NCI-H446 (cell line): ENCODE results near the gene HFE.
"Not testable (repeated sequence)": the region's sequence is repeated elsewhere in the genome, so short reads cannot be mapped to it uniquely, and the experiment has no call there.

Experiments
- DNase-seq, 2 experiments: peaks; one replicate each; lab custom pipeline; 2025; lab: John Stamatoyannopoulos, UW

The HFE gene

GRCh38 chr6:26107935-26108334, 20.7 kb downstream of the HFE start:
- no peak for DNase-seq

GRCh38 chr6:26109772-26110171, 22.5 kb downstream of the HFE start:
- no peak for DNase-seq

DNA sequence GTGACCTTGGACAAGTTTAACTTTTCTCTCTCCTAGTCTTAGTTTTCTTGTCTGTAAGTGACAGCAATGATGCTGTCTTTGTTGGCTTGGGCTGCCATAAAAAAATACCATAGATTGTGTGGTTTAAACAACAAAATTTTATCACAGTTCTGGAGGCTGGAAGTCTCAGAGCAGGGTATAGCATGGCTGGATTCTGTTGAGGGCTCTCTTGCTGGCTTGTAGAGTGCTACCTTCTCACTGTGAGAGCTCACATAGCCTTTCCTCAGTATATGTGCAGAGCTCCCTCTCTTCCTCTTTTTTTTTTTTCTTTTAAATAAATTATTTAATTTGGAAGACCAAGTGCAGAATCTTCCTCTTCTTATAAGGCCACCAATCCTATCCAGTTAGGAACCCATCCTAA, 26.3 kb downstream of the HFE start:
- no peak for DNase-seq

- DNase-seq: no peak
Measured at GRCh38 chr6:26115226-26115625, 28.0 kb downstream of the HFE start.

- no peak for DNase-seq
Measured at GRCh38 chr6:26116267-26116666, 29.0 kb downstream of the HFE start.

DNA sequence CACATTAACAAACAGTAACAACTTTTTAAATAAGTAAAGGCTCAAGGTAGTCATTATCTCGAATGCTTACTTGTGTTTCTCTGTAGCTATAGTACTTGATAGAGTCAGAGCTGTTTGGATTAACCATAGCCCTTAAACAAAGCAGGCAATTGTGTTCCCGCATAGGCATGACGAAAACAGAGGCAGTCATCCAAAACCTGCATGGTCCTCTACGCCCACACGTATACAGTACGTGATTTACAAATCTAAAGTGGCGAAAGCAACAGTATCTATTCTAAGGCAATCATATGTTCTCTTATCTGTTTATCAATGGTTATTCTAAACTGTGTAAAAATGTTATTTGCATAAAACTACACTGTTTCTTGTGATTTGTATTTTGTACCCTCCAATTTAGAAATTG, 31.8 kb downstream of the HFE start:
- no peak for DNase-seq

- not testable (repeated sequence) for DNase-seq
Measured at GRCh38 chr6:26120115-26120514, 32.9 kb downstream of the HFE start.

DNA sequence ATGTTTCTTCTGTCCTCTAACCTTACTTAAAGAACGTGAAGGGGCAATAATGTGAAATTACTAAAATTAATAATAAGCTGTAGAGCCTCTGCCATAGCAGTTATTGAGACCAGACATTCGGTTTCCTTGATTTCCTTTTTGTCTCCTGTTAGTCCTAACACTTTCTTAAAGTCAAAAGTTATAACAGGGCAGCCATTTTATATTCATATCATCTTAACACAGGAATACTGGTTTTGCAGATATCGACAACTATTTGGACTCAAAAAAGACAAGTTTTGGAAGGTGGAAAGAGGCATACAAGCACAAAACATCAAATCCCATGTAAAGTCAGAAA, 33.5 kb downstream of the HFE start:
- DNase-seq: no peak

- no peak for DNase-seq
Measured at GRCh38 chr6:26121141-26122004, 34.1 kb downstream of the HFE start.

DNA sequence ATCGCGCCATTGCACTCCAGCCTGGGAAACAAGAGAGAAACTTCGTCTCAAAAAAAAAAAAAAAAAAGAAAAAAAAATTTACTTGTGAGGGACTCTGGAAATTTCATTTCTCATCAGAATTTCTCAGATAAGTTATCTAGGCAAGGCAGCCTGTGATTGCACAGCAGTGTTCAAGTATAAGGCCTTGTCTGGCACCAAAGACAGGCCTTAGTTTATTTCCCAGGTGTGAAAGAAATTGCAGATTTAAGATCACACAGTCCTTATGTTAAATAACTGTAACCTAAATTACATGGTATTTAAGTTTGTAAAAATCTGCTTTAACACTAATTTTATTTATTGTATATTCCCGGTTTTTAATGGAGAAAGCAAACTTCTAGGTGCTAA, 34.8 kb downstream of the HFE start:
- DNase-seq: no peak

- no peak for DNase-seq
Measured at GRCh38 chr6:26122402-26122792, 35.2 kb downstream of the HFE start.

DNA sequence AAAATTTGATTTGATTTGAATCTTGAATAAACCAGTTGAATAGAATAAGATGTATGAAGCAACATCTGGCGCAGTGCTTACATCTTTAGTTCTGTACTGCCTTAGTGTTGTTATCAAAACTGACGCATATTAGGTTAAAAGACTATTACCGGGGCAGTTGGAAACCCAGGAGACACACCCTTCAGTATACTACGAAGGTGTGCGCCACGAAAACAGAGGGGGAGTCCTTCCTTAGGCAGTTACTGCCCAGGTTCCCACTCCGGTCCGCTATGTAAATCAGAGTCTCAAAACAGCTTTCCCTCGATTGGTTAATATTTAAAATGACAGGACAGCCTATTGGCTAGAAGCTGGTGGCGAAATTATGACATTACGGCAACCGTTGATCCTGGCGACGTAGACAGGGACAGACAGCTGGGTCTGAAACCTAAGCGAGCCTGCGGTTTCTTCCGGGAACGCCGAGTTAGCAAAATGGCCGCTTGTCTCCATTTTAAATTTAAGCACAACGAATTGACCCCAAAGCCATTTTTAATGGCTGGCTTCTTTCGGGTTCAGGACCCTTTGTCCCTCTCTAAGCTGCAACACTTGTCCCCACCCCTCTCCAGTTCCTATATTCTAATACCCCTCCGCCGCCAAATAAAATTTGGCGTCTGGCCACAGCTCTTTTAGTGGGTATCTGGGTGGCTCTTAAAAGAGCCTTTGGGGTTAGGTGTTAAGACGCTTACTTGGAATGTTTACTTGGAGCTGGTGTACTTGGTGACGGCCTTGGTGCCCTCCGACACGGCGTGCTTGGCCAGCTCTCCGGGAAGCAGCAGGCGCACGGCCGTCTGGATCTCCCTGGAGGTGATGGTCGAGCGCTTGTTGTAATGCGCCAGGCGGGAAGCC, 35.8 kb downstream of the HFE start:
- peak; percentile 88 to 94 for DNase-seq

DNA sequence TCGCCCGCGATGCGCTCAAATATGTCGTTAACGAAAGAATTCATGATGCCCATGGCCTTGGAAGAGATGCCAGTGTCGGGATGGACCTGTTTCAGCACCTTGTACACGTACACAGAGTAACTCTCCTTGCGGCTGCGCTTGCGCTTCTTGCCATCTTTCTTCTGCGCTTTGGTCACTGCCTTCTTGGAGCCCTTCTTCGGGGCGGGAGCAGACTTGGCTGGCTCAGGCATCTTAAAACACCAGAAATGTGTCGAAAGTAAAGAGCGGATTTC, 36.4 kb downstream of the HFE start:
- DNase-seq: no peak

- DNase-seq: peak; percentile 97 to 98
Measured at GRCh38 chr6:26123947-26124780, 36.9 kb downstream of the HFE start.

DNA sequence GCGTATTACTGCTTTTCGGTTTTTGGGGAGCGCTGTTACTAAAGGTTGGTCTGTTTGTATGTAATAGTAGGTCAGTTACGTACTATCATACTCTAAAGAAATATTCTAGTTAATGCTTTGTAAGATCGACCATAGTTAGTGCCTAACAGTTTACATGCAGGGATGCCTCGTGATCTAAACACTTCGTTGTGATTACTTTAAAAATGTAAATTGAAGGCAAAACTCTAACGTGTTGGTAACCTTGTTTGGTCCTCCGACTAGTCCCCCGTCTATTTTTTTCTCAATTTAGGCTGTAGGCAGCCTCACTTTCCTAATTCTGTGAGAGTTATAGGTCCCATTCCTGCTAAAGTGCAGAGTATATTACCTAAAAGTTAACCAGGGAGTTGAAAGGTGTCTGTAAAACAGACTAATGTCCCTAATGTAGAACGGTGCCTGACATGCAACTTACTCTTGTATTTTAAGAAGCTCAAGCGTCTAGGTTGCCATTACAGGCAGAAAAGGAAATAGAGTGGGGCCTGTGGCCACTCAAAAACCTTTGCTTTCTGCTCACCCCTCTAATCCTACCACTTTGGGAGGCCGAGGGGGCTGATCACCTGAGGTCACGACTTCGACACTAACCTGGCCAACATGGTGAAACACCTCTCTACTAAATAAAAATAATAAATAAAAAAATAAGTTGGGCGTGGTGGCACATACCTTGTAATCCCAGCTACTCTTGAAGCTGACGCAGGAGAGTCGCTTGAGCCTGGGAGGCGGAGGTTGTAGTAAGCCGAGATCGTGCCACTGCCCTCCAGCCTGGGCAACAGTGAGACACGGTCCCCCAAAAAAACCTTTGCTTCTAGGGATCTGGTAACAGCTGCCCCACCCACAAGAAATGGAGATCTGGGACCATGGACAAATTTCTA, 37.8 kb downstream of the HFE start:
- DNase-seq: peak in 1 of 2 experiments; percentile 36

GRCh38 chr6:26126394-26127235, 39.4 kb downstream of the HFE start:
- DNase-seq: peak in 1 of 2 experiments; percentile 85

GRCh38 chr6:26128013-26128771, 41.0 kb downstream of the HFE start:
- no peak for DNase-seq

DNA sequence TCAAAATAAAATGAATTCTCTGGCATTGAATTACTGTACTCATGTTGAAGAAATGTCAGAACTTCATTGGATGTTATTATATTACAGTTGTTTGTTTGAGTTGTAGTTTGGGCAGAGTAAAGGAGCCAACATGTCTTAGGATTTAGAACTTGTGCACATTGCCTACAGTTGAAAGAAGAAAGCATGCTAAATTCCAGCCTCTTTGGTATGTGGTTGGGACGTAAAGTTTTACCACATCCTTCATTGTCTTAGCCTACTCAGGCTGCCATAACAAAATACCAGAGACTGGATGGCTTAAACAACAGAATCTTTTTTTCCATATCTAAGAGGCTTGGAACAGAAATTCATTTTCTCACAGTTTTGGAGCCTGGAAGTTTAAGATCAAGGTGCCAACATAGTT, 42.4 kb downstream of the HFE start:
- no peak for DNase-seq

- no peak for DNase-seq
Measured at GRCh38 chr6:26130581-26131249, 43.5 kb downstream of the HFE start.
